ENCODE data around the gene CASK.

- no peak for TF ChIP-seq CTCF (IDR thresholded peaks at IDR 0.05)
- no peak for TF ChIP-seq POLR2AphosphoS5 (IDR thresholded peaks at IDR 0.05)
These were observed 100.5 kb downstream of the CASK start for GRCh38 chrX:41822892-41823291.
